GM18867 (cell line): ENCODE measurements around the gene GRK6.
"Not testable (repeated sequence)": the region's sequence is repeated elsewhere in the genome, so short reads cannot be mapped to it uniquely, and the experiment has no call there.

Source experiments
- ATAC-seq: cut with Tn5 transposase; IDR thresholded peaks from one replicate; pipeline ENCODE4 v1.9.1; 2021; ENCODE audit warnings: mild to moderate bottlenecking, moderate library complexity; ENCODE audit not compliant: unreplicated experiment

GRK6 gene

GRCh38 chr5:177397875-177398390 is 28.5 kb upstream of the GRK6 start:
- no peak for ATAC-seq

DNA sequence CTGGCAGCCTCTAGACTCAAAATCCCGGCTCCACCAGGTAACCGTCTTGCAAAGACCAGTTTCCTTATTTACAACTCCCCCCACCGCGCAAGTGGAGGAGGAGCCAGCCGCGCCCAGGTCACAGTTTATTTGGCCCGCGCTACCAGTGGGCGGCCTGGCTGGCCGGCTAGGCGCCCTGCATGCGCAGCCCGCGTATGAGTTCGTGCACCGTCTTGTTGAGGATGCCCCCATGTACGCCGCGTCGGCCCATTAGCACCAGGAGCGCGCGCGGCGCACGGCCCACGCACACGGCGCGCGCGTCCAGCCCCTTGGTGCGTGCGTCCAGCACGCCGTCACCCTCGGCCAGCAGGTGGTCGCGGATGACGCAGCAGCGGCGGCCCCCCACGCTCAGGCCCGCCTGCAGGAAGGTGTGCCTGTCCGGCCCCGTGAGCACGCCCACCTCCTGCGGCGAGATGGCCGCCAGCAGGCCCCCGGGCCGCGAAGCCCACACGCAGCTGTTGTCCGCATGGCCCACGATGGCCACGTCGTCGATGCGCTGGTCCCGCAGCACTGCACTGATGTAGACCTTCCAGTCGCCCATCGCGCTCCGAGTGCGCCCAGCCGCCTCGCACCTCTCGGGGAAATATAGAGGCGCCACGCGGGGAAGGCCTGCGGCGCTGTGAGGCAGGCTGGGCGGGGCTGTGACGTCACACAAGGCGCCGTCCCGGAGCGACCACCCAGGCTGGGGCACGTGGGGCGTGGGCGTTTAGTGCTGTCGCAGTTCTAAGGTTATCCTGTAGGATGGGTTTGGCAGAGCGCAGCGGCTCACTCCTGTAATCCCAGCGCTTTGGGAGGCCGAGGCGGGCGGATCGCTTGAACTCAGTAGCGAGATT is 26.2 kb upstream of the GRK6 start, which contains the start of gene PFN3:
TSS of gene PFN3 (minus strand) at position 665 of the 872 bp plus-strand sequence. CDS start at position 580, 85 bp downstream.
- ATAC-seq: no peak

DNA sequence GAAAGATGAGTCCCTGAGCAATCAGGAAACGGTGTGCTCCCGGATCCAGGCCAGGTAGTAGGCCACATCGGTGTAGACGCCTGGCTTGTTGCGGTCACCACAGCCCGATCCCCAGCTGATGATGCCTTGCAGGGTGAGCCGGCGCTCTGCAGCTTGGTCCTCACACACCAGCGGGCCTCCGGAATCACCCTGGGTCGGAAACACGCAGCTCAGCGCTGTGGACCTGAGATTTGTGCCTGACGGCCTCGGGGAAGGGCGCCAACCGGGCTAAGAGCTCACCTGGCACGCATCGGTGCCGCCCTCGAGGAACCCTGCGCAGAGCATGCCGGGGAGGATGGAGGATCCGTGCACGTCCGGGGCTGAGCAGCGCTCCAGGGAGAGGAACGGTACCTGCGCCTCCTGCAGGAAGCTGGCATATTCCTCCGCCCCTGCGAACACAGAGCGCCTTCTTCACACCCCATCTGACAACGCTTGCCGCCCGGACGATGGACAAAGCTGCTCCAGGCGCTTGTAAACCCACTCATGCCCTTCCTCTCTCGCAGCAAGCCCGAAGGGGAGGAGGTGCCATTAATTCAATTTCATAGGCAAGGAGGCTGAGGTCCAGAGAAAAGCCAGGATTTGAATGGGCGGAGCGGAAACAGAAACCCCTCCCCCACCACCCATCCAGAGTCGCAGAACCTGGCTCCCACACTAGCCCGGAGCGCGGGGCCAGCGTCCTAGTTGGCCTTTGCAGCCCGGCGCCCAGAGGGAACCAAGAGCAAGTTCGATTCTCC is 24.0 kb upstream of the GRK6 start:
- ATAC-seq: no peak

DNA sequence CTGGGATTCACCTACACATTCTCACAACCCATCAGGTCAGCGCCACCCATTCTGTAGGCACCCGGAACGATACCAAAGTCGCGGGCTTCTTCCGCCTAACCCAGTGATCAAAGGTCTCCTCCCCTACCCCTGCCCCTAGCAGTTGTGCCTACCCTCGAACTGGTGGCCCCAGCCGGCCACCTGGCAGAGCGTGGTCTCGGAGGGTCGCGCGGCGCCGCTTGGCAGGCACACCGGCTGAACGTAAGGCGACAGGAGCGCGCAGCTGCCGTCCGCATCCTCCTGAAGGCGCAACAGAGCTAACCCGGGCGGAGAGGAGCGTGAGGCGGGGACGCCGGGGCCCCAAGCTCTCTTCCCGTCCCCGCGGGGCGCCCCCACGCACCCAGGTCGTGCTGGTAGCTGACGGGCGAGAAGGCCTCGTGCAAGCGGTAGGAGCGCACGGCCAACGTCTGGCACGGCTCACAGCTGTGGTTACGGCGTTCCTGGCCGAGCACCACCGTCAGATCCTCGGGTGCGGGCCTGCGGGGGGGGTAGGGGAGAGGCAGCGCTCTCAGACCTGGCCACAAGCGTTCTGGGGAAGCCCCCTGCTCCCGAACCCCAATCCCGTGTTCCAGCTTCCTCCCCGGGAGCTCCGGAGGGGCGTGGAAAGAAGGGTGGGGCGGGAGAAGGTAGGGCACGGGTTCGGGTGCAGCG is 23.2 kb upstream of the GRK6 start:
- ATAC-seq: peak; percentile 29

- ATAC-seq: peak; percentile 78
These were observed 22.5 kb upstream of the GRK6 start for GRCh38 chr5:177403792-177404640.

DNA sequence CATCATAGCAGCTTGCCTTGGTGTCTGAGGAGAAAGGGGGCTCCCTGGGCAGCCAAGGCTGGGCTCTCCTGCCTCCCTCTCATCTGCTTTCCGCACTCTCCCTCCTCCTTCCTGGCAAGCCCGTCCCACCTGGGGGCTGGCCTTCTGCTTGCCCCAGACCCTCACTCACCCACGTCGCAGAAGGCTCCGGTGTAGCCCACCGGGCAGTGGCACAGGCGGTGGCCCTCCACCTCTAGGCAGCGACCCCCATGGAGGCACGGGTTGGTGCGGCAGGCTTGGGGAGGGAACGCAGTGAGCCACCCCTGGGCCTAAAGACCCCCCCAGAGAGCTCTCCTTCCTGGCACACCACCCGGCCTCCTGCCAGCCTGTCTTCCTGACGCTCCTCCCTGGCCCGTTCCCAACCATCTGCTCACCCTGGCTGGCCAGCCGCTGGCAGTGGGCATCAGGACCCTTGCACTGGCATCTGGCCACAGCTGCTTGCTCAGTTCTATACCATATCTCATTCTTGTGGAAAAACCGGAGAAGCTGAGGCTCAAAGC is 21.8 kb upstream of the GRK6 start:
- no peak for ATAC-seq

GRCh38 chr5:177405312-177405711 is 21.2 kb upstream of the GRK6 start:
- ATAC-seq: no peak

GRCh38 chr5:177405805-177406204 is 20.7 kb upstream of the GRK6 start:
- no peak for ATAC-seq

DNA sequence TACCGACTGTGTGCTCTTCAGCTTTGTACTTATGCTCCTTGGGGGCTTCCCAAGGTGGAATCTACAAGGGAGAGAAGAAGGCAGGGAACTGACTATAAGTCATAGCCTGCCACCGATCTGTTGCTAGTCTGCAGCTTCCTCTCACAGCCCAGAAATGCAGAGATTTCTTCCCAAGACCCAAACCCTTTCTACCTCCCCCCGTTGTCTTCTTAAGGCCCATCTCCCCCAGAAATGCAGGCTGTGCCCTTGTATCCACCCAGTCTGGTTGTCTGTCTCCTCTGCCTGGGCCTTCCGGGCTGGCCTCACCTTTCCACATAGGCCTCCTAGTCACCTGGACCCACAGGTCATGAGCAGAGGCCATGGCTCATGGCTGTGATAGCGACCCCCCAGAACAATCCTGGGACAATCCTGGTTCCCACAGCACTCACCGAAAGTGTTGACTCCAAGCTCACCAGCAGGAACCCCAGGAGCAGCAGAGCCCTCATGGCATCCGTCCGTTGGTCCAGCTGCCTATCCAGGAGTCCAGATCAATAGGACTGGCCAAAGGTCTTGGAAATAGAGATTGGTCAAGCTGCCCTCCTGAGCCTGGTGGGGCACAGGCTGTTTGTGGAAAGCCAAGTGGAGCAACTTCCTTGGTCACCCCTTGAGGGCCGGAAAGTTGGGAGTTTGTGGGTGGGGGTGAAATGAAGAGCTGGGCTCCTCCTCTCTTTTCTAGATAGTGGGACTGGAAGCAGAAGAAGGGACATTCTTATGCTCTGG is 17.3 kb upstream of the GRK6 start, which contains the start of gene F12:
TSS of gene F12 (minus strand) at position 522 of the 759 bp plus-strand sequence. CDS start at position 485, 37 bp downstream.
- ATAC-seq: no peak

DNA sequence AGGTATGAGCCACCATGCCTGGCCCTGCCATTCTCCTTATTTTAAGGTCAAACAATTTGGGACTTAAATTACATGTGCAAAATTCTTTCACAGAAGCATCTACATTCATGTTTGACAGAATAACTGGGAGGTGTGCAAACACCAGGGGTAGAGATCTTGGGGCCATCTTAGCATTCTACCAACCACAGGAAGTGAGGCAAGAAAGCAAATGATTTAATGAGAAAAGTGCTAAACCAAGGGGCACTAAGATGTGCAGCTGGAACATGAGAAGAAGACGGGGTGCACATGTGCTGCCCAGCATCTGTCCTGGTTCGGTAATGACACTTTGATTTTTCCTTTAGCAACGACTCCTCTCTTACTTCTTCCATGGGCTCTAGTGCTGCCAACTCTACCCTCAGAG is 15.9 kb upstream of the GRK6 start:
- ATAC-seq: no peak

- peak; percentile 74 for ATAC-seq
These were observed 13.8 kb upstream of the GRK6 start for GRCh38 chr5:177412603-177413233.

DNA sequence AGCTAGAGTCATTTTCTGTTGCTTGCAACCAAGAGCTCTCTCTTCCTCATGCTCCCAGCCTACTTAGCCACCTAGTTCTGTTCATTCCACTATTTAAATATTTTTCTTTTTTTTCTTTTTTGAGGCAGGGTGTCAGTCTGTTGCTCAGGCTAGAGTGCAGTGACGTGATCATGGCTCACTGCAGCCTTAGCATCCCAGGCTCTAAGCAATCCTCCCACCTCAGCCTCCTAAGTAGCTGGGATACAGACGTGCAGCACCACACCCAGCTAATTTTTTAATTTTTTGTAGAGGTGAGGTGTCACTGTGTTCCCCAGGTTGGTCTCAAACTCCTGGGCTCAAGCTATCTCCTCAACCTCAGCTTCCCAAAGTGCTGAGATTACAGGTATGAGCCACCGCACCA is 12.0 kb upstream of the GRK6 start:
- no peak for ATAC-seq

GRCh38 chr5:177417081-177417480 is 9.4 kb upstream of the GRK6 start:
- ATAC-seq: not testable (repeated sequence)

- ATAC-seq: no peak
These were observed 7.4 kb upstream of the GRK6 start for GRCh38 chr5:177419046-177419445.

DNA sequence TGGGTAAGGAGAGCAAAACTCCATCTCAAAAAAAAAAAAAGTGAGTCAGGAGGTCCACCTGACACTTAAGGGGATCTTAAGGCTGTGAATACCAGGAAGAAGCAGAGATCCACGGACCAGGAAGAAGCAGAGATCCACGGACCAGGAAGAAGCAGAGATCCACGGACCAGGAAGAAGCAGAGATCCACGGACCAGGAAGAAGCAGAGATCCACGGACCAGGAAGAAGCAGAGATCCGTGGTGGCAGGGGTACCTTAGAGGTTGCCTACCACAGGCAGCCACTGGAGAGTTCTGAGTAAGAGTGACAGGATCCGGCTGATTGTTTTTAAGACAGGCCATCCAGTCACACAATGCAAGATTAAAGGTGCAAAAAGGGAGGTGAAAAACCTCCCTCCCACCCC is 6.0 kb upstream of the GRK6 start:
- not testable (repeated sequence) for ATAC-seq

DNA sequence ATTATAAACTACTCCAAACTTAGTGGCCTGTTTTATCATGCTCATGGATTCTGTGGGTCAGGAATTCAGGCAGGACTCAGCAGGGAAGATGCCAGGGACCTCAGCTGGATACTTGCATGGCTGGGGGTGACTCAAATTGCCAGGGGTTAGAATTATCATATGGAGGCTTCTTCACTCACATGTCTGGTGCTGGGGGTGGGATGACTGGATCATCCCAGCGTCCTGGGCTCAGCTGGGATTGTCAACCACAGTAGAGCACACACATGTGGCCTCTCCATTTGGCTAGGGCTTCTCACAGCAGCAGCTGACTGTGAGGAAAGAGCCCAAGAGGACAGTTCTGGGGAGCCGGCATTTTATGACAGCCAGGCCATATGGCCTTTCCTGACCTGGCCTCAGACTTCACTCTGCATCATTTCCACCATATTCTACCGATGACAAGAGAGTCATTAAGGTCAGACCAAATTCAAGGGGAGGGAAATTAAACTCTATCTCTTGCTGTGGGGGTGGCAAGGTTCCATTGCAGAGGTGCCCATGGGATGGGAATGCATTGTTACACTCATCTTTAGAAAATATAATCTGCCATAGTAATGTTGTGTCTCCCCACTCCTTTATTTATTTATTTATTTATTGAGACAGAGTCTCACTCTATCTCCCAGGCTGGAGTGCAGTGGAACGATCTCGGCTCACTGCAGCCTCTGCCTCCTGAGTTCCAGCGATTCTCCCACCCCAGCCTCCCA is 5.2 kb upstream of the GRK6 start:
- no peak for ATAC-seq

DNA sequence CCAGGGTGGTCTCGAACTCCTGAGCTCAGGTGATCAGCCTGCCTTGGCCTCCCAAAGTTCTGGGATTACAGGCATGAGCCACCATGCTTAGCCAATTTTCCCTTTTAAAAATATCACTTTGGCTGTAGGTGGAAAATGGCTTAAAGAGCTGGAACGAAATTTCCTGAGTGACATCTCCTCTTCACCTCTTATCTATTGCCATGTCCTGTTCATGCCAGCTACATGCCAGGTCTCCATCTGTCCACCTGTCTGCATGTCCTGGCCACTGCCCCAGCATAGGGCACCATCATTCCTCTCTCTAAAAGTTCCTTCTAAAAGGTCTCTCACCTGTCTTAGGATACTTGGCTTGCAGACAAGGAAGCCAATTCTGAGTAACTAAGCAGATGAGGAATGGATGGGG is 2.8 kb upstream of the GRK6 start:
- no peak for ATAC-seq
